Hepatocyte (in vitro differentiated cells): Measurements from ENCODE around the gene FRMD3.

Experiments
- CTCF ChIP-seq: fragments of 200-600 bp; sonication (generic); IDR thresholded peaks from 2 replicates; pipeline ENCODE4 v1.5.1; 2016; ENCODE audit warnings: antibody characterized with exemption, mild to moderate bottlenecking; ENCODE audit not compliant: poor library complexity
- EZH2 ChIP-seq: fragments of 200-600 bp; sonication (generic); IDR thresholded peaks from 2 replicates; pipeline ENCODE4 v1.6.1; 2016; ENCODE audit warnings: antibody characterized with exemption, mild to moderate bottlenecking, borderline replicate concordance

GRCh38 chr9:83339435-83339834 is 198.8 kb downstream of the FRMD3 start:
- TF ChIP-seq CTCF (no peak), EZH2 (no peak)
